MM.1S (cell line): ENCODE data around the gene PDE1C.

Experiments used
- DNase-seq: peaks from one replicate; pipeline ENCODE4 v3.0.0-alpha.2; 2015
- H2AFZ ChIP-seq: fragments of 300-600 bp; sonication (generic); 2 replicates; pipeline ENCODE4 v1.6.0; 2016; ENCODE audit warnings: antibody characterized with exemption, low read length
- H3F3A ChIP-seq: fragments of 300-600 bp; sonication (generic); 2 replicates; pipeline ENCODE4 v1.6.1; 2016; ENCODE audit warnings: mild to moderate bottlenecking, antibody characterized with exemption, low read length, moderate library complexity, mixed read lengths; ENCODE audit not compliant: insufficient read depth
- H3K27ac ChIP-seq: fragments of 300-600 bp; sonication (generic); 2 replicates; pipeline ENCODE4 v1.5.1; 2016; ENCODE audit warnings: mild to moderate bottlenecking, low read length
- H3K27me3 ChIP-seq: fragments of 300-600 bp; sonication (generic); replicated peaks from 2 replicates; pipeline ENCODE4 v1.6.0; 2016; ENCODE audit warnings: low read length; ENCODE audit not compliant: insufficient read depth
- H3K36me3 ChIP-seq: fragments of 300-600 bp; sonication (generic); replicated peaks from 2 replicates; pipeline ENCODE4 v1.6.1; 2016; ENCODE audit warnings: mild to moderate bottlenecking, low read length, mixed read lengths; ENCODE audit not compliant: insufficient read depth
- H3K4me1 ChIP-seq: fragments of 300-600 bp; sonication (generic); 2 replicates; pipeline ENCODE4 v1.6.1; 2016; ENCODE audit warnings: low read length, mixed read lengths
- H3K4me2 ChIP-seq: fragments of 300-600 bp; sonication (generic); 2 replicates; pipeline ENCODE4 v1.6.0; 2016; ENCODE audit warnings: low read depth, low read length
- H3K4me3 ChIP-seq: fragments of 300-600 bp; sonication (generic); 2 replicates; pipeline ENCODE4 v1.5.1; 2016; ENCODE audit warnings: low read length, mixed read lengths
- H3K79me2 ChIP-seq: fragments of 300-600 bp; sonication (generic); 2 replicates; pipeline ENCODE4 v1.6.1; 2016; ENCODE audit warnings: mixed run types, low read length, mixed read lengths
- H3K9ac ChIP-seq: fragments of 300-600 bp; sonication (generic); 2 replicates; pipeline ENCODE4 v1.6.1; 2016; ENCODE audit warnings: low read length, mixed read lengths
- H3K9me2 ChIP-seq: fragments of 300-600 bp; sonication (generic); replicated peaks from 2 replicates; pipeline ENCODE4 v1.6.1; 2016; ENCODE audit warnings: mild to moderate bottlenecking, low read length, mixed read lengths; ENCODE audit not compliant: insufficient read depth
- H3K9me3 ChIP-seq: fragments of 300-600 bp; sonication (generic); replicated peaks from 2 replicates; pipeline ENCODE4 v1.6.1; 2016; ENCODE audit warnings: mild to moderate bottlenecking, low read length, mixed read lengths; ENCODE audit not compliant: insufficient read depth
- H4K20me1 ChIP-seq: fragments of 300-600 bp; sonication (generic); 2 replicates; pipeline ENCODE4 v1.6.1; 2016; ENCODE audit warnings: mild to moderate bottlenecking, low read length, moderate library complexity, mixed read lengths; ENCODE audit not compliant: insufficient read depth
- EZH2 ChIP-seq: fragments of 300-600 bp; sonication (generic); optimal IDR thresholded peaks from 2 replicates; pipeline ENCODE3; 2017; ENCODE audit warnings: low read depth, mild to moderate bottlenecking, antibody characterized with exemption, low read length, mixed read lengths
- EZH2phosphoT487 ChIP-seq: fragments of 300-600 bp; sonication (generic); IDR thresholded peaks from 2 replicates; pipeline ENCODE4 v1.6.1; 2018; ENCODE audit warnings: antibody characterized with exemption, low read length
- TF ChIP-seq, protein P1 (sequence below): fragments of 300-600 bp; sonication (generic); IDR thresholded peaks from 2 replicates; pipeline ENCODE4 v1.5.1; 2016; ENCODE audit warnings: antibody characterized with exemption, low read length, mixed read lengths

The PDE1C gene

DNA sequence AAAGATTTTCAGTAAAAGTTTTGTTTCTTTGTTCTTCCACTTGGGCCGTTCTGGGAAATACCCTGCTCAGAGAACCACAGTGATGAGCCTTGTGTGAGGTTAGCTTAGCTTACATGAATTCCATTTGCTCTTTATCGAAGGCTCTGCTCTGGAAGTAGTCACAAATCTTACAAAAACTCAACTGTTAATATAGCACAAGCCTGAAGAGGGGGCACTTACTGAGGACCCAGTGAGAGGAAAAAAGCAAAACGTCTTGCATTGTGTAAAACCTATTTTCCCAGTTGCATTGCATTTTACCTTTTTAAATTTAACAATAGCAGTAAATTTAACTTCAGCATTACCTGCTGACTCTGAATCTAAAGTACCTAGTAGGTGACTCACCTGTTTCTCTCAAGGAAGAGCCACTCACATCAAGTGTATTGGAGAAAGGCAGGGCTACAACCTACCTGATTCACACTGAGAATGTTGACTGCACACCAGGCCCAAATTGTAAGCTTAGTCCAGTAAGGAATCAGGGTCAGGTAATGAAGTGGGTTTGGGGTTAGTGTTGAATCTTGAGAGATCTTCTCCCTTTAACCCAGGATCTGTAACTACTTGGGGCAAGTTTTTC is 340.9 kb downstream of the PDE1C start:
- Histone ChIP-seq H3K27ac (no peak overlapping the region), H3K27me3 (no peaks in the 10 kb centered on the region), H3F3A (no peaks in the 10 kb centered on the region), H3K36me3 (no peaks in the 10 kb centered on the region), H3K9ac (no peak overlapping the region), H3K79me2 (no peaks in the 10 kb centered on the region), H3K9me2 (no peaks in the 10 kb centered on the region), H2AFZ (no peak overlapping the region), H3K9me3 (no peaks in the 10 kb centered on the region), H3K4me3 (no peak overlapping the region), H4K20me1 (no peaks in the 10 kb centered on the region), H3K4me2 (no peak overlapping the region), H3K4me1 (no peaks in the 10 kb centered on the region)
- no peak for DNase-seq
- TF ChIP-seq EZH2phosphoT487: no peak
- TF ChIP-seq, protein P1, sequence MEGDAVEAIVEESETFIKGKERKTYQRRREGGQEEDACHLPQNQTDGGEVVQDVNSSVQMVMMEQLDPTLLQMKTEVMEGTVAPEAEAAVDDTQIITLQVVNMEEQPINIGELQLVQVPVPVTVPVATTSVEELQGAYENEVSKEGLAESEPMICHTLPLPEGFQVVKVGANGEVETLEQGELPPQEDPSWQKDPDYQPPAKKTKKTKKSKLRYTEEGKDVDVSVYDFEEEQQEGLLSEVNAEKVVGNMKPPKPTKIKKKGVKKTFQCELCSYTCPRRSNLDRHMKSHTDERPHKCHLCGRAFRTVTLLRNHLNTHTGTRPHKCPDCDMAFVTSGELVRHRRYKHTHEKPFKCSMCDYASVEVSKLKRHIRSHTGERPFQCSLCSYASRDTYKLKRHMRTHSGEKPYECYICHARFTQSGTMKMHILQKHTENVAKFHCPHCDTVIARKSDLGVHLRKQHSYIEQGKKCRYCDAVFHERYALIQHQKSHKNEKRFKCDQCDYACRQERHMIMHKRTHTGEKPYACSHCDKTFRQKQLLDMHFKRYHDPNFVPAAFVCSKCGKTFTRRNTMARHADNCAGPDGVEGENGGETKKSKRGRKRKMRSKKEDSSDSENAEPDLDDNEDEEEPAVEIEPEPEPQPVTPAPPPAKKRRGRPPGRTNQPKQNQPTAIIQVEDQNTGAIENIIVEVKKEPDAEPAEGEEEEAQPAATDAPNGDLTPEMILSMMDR: peak; percentile 7; the same call in 1 of the 2 replicates
- TF ChIP-seq EZH2: no peak

DNA sequence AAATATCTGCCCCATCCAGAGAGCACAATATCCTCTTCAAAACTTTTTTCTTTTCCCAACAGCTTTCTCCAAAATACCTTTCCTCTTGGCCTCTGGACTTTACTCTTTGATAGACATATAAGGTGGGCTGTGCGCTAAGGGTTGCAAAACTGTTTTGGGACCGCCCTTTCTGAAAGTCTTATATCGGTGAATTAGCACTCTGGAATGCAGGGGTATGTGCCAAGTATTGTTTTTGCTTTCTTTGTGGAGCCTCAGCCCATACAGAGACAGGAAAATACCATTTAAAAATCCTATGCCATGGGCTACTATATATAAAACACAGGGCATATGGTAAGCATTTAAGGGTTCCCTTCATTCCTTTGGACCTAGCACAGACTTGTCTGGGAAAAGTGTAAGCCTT is 345.5 kb downstream of the PDE1C start:
- Histone ChIP-seq H3K27me3 (no peaks in the 10 kb centered on the region), H3K27ac (no peak overlapping the region)

DNA sequence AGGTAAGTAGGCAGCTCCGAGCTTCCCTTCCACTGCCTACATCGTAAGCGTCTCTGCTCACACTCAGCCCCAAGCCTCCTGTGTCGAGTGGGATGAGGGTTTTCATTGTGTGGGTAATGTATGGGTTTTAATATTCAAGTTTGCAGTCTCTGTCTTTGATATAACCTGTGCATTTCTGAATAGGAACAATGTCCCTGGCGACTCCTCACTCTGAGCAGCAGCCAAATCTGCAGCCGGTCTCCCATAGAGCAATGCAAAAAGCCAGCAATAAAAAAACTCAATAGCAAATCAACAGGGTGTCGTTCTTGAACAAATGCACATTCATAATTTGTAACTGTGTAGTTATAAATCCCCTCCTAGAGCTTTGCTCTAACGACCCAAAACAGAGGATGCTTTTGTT is 349.8 kb downstream of the PDE1C start:
- no peaks in the 10 kb centered on the region for H3K9me2 ChIP-seq
- no peaks in the 10 kb centered on the region for H3K4me1 ChIP-seq
- H3K4me3 ChIP-seq: no peak overlapping the region
- no peaks in the 10 kb centered on the region for H3K9me3 ChIP-seq
- no peak overlapping the region for H3K4me2 ChIP-seq
- no peaks in the 10 kb centered on the region for H3K27me3 ChIP-seq
- no peaks in the 10 kb centered on the region for H3F3A ChIP-seq
- no peaks in the 10 kb centered on the region for H3K79me2 ChIP-seq
- no peaks in the 10 kb centered on the region for H4K20me1 ChIP-seq
- no peaks in the 10 kb centered on the region for H3K36me3 ChIP-seq
- no peak overlapping the region for H3K9ac ChIP-seq
- H2AFZ ChIP-seq: no peak overlapping the region
- TF ChIP-seq EZH2 (no peak), EZH2phosphoT487 (no peak)
- TF ChIP-seq, protein P1: no peak
- no peak overlapping the region for H3K27ac ChIP-seq
- no peak for DNase-seq

More for the DNA sequence above, 345.5 kb downstream of the PDE1C start:
- H3F3A ChIP-seq: no peaks in the 10 kb centered on the region
- H3K9ac ChIP-seq: no peak overlapping the region
- no peak for DNase-seq
- H3K9me2 ChIP-seq: no peaks in the 10 kb centered on the region
- H3K79me2 ChIP-seq: no peaks in the 10 kb centered on the region
- H3K4me2 ChIP-seq: no peak overlapping the region
- no peaks in the 10 kb centered on the region for H3K4me1 ChIP-seq
- H3K9me3 ChIP-seq: no peaks in the 10 kb centered on the region
- no peak overlapping the region for H3K4me3 ChIP-seq
- no peaks in the 10 kb centered on the region for H3K36me3 ChIP-seq
- TF ChIP-seq EZH2phosphoT487: no peak
- no peak for TF ChIP-seq EZH2
- TF ChIP-seq, protein P1: no peak
- no peaks in the 10 kb centered on the region for H4K20me1 ChIP-seq
- H2AFZ ChIP-seq: no peak overlapping the region
